ENCODE data around the gene THRA.

The THRA gene

GRCh38 chr17:40027614-40028012 lies 35.2 kb upstream of the THRA start:
- no peak for DNase-seq

DNA sequence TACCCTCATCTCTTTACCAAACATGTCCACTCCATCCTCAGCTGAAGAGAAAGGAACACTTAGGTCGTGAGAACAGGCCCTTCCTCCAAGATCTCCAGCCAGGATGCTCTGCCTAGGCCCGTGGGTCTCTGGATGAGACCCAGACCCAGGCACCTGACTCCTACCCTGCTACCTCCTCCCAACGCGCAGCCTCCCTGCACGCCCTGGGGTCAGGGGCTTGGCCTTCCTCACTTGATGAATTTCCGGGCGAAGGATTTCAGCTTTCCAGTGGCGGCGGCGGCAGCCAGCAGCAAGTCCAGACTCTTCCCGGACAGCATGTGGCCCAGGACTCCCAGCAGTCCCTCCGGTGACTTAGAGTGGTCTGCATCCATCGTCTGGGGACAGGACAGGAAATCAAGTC lies 34.2 kb upstream of the THRA start:
- DNase-seq: no peak

GRCh38 chr17:40031706-40032105 lies 31.1 kb upstream of the THRA start:
- DNase-seq: no peak

DNA sequence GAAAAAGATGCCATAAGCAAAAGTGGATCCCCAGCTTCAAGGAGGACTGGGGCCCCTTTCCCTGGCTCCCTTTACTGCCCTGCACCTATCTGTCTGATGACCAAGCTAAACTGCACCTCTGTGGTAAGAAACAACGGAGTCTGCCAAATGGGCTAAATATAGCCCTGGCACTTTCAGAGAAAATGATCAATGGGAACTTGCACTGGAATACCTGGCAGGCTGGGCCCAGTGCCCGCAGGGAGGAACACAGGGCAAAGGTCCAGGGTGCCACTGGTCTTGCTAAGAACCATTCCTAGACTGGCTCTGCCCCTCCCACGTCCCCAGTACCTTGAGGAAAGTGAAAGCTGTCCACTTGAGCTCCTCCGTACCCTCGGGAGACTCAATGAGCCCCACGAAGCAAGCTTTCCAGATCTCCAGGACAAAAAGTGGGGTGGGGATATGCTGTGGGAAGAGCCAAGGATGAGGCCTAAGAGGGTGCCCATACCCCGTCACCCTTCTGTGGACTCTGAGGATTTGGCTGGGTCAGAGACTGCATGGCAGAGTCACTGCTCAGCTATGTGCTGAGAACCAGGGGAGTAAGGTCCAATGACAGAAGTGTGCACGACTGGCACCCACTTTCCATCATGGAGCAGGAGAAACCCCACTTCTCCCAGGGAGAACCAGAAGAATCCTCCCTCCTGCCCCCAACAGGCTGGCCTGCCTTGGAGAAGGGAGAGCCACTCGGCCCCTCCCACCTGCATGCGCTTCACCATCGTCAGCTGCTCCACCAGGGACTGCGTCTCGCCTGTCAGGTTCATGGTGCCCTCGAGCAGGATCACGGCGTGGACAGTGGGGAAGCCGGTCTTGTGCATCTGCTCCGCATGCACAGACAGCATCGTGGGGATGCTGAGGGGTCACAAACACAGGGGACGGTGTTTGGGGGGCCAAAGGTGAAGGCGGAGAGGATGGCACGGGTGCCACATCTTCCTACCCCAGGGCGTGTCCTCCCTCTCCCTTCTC lies 30.1 kb upstream of the THRA start:
- no peak for DNase-seq

DNA sequence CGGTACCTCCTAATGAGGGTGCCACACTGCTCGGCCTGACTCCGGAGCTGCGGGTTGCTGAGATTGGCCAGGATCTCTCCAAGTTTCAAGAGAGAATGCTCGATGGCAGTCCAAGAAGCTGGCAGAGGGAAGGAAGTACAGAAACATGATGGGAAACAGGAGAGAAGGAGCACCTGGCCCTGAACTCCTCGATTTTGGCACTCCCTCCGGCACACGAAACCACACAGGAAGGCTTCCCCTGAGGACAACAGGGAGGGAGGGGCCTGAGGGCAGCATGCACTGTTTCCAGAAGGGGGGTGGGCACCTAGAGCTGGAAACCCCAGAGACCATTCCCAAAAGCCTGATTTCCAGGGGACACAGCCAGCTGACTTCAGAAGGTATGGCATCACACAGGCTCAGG lies 29.4 kb upstream of the THRA start:
- DNase-seq: no peak

- no peak for DNase-seq
Observed at GRCh38 chr17:40034426-40035161, 28.2 kb upstream of the THRA start.

DNA sequence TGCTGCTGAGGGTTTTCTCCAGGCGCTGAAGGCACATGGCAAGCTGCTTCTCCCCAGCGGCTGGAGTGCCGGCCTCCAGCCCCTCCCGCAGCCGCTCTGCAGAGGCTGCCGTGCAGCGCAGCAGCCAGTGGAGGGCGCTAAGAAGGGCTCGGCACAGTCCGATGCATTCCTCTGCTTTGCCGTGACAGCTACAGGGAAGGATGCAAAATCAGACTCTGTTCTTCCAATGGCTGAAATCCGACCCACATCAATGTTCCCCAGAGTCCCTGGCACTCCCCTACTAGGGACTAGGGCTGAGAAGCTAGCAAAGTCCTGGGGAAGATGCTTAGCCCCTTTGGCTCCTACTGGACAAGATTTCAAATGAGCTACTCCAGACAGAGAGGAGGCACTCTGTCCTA lies 27.6 kb upstream of the THRA start:
- no peak for DNase-seq

GRCh38 chr17:40038882-40039513 lies 23.8 kb upstream of the THRA start:
- DNase-seq: no peak

DNA sequence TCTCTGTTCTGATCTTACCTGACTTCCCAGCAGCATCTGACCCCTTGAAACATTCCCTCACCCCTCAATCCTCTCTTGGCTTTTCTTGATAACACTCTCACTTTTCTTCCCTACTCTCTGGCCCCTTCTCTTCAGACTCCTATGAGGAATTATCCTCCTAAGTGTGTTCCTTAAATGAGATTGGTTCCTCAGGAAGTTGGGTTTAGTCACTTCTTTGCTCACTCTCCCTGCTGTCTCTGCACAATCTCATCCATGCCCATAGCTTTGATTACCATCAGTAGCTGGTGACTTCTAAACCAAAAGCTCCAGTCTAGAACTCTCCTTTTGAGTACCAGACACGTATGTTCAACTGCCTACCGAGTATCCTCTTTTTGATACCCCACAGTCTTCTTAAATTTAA lies 21.6 kb upstream of the THRA start:
- DNase-seq: no peak

DNA sequence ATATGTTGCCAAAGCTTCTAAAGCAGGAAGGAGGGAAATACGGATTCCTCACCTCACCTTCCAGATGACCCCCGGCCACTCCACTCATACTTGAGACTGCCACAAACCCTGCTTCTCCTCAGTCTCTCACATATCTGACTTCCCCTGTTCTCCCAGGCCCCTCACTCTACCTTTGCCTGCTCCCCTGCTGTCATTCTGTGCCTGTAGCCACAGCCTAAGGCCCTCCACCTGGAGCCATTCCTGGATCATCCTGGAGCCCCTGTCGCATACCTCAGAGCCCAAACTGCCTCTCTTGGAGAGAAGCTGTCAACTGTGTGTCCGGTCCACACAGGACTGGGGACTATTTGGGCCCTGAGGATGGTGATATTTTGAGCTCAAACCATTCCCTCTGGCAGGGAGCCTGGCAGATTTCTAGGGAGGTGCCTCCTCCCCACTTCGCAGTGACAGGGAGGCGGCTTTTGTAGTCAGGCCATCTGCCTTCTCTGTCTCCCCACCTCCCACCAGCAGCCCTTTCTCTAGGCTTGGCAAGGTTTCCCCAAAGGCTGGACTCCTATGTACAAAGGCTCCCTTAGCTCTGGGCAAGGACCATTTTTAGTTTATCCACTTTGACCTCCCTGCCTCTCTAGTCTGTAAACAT lies 6.3 kb upstream of the THRA start:
- no peak for DNase-seq

- DNase-seq: no peak
Observed at GRCh38 chr17:40058186-40058784, 4.5 kb upstream of the THRA start.

DNA sequence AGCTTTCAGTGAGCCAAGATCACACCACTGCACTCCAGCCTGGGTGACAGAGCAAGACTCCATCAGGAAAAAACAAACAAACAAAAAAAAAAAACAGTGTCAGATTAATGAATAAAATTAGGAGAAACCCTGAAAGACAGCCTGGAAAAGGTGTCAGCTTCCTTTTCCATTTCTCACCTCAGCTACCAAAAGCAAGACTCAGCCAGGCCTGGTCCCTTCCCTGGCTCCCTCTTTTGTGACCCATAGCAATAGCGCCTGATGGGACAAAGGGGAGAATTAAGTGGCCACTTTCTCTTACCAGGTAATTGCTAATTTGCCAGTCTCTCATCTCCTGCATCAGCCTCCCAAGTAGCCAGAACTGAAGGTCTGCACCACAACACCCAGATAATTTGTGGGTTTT lies 3.9 kb upstream of the THRA start:
- DNase-seq: no peak

DNA sequence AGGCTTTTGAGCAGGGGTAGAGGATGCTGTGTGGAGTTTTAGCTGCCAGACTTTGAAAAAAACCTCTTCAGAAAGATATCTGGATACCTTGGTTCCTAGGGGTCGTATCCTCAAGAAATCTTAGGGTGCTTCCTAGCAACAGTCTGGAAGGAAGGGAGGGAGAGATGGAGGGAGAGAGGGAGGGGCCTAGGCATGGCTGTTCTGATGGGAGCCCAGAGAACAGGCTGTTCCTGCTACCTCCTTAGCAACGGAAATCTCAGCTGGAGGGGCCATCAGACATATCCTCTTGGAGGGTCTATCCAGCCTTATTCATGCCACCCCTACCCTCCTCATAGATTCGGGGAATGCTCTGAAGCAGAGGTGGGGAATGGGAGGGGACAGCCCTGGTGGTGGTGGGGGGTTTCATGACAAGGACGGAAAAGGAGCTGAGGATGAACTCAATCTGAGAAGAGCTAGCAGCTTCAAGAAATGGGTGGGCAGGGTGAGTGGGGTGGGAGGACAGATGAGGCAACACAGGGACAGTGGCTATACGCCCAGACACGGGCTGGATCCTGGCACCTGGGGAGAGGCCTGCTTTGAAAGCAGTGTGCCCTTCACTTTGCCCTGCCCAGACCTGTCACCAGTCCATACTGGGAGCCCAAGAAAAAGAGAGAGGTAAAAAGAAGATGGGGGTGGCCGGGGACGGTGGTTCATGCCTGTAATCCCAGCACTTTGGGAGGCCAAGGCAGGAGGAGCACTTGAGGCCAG lies 2.9 kb upstream of the THRA start:
- DNase-seq: no peak

DNA sequence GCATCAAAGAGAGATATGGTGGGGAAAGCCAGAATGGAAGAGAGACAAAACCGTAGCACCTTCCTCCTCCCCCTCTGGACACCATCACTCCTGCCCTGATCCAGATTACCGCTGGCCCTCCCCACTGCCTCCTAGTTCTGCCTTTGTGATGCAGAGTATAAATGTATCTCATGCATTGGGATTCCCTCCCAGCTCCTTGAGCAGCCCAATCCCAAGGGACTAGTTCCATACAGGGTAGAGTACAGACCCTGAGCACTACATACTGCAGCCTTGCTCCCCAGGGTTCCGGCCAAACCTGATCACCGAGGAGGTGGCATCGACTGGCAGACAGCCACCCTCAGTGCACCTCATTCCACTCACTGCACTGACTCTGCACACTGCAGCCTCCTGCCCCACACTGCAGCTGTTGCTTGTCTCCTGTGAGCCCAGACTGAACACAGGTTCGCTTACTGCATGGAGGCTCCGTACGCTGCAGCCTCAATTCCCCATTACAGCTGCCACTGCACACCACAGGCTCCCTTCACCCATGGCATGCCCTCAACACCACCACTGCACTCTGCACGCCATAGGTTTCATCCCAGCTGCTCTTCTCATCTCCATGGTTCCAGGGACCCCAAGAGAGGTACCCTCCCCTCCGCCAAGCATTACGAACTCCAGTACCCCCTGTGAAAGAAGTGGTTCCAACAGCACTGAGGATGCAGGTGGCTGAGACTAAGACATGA lies 1.7 kb upstream of the THRA start:
- DNase-seq: no peak

- no peak for DNase-seq
Observed at GRCh38 chr17:40061609-40062038, 1.1 kb upstream of the THRA start.

GRCh38 chr17:40063187-40063771 lies 514 bp downstream of the THRA start:
- DNase-seq: peak; percentile 17 to 31

GRCh38 chr17:40063901-40064531 lies 1.3 kb downstream of the THRA start:
- no peak for DNase-seq

GRCh38 chr17:40064971-40065768 lies 2.4 kb downstream of the THRA start:
- DNase-seq: no peak

GRCh38 chr17:40065769-40066510 lies 3.2 kb downstream of the THRA start:
- no peak for DNase-seq

All from CD4-positive, alpha-beta T cell treated with Interleukin-4 for 1 hour (primary cell).